H9 (cell line): ENCODE measurements around the gene COL28A1. TPM values are rescaled to one million over a fixed set of nuclear protein-coding genes. Genes with fewer than 3 reads are reported as not detected.

Source experiments
- DNase-seq: peaks from one replicate; pipeline ENCODE4 v3.0.0-alpha.2; 2017
- H2AFZ ChIP-seq: one replicate; pipeline ENCODE4 v1.6.1; 2013; ENCODE audit warnings: mild to moderate bottlenecking, low read length, control low read depth, moderate library complexity
- H2AK5ac ChIP-seq: 2 replicates; pipeline ENCODE4 v1.6.1; 2013; ENCODE audit warnings: low read length, control low read depth, mixed read lengths; ENCODE audit not compliant: insufficient read length
- H2BK120ac ChIP-seq: one replicate; pipeline ENCODE4 v1.6.1; 2013; ENCODE audit warnings: low read depth, mild to moderate bottlenecking, low read length, control low read depth, inconsistent platforms; ENCODE audit not compliant: poor library complexity, severe bottlenecking
- H2BK12ac ChIP-seq: 2 replicates; pipeline ENCODE4 v1.6.1; 2013; ENCODE audit warnings: low read length, control low read depth, mixed read lengths, low read depth; ENCODE audit not compliant: insufficient read length
- H2BK15ac ChIP-seq: 2 replicates; pipeline ENCODE4 v1.6.1; 2013; ENCODE audit warnings: low read depth, low read length, control low read depth
- H2BK20ac ChIP-seq: one replicate; pipeline ENCODE4 v1.6.1; 2013; ENCODE audit warnings: low read depth, mild to moderate bottlenecking, low read length, control low read depth, inconsistent platforms; ENCODE audit not compliant: poor library complexity, severe bottlenecking
- H2BK5ac ChIP-seq: 2 replicates; pipeline ENCODE4 v1.6.1; 2013; ENCODE audit warnings: low read length, control low read depth, mixed read lengths; ENCODE audit not compliant: insufficient read length
- H3K14ac ChIP-seq: 2 replicates; pipeline ENCODE4 v1.6.1; 2013; ENCODE audit warnings: low read length, control low read depth; ENCODE audit not compliant: insufficient read depth
- H3K18ac ChIP-seq: 2 replicates; pipeline ENCODE4 v1.6.1; 2013; ENCODE audit warnings: low read depth, mild to moderate bottlenecking, mixed read lengths, low read length, control low read depth; ENCODE audit not compliant: insufficient read length
- H3K23ac ChIP-seq: 2 replicates; pipeline ENCODE4 v1.6.1; 2013; ENCODE audit warnings: low read length, control low read depth, mixed read lengths, low read depth; ENCODE audit not compliant: insufficient read length
- H3K23me2 ChIP-seq: 2 replicates; pipeline ENCODE4 v1.6.1; 2013; ENCODE audit warnings: low read depth, mild to moderate bottlenecking, mixed read lengths, low read length, control low read depth; ENCODE audit not compliant: insufficient read length, poor library complexity, severe bottlenecking
- H3K27ac ChIP-seq: 2 replicates; pipeline ENCODE4 v1.5.1; 2013; ENCODE audit warnings: low read length, control low read depth, mixed read lengths, low read depth; ENCODE audit not compliant: insufficient read length
- H3K27me3 ChIP-seq: 2 replicates; pipeline ENCODE4 v1.6.1; 2013; ENCODE audit warnings: low read length, control low read depth, inconsistent platforms; ENCODE audit not compliant: insufficient read depth
- H3K4ac ChIP-seq: 2 replicates; pipeline ENCODE4 v1.6.1; 2013; ENCODE audit warnings: low read depth, mild to moderate bottlenecking, control low read depth, inconsistent platforms, low read length, moderate library complexity
- H3K4me1 ChIP-seq: 2 replicates; pipeline ENCODE4 v1.6.1; 2013; ENCODE audit warnings: low read length, control low read depth, inconsistent platforms; ENCODE audit not compliant: insufficient read depth
- H3K4me2 ChIP-seq: 2 replicates; pipeline ENCODE4 v1.6.1; 2013; ENCODE audit warnings: low read length, control low read depth, mixed read lengths; ENCODE audit not compliant: insufficient read length, insufficient read depth
- H3K56ac ChIP-seq: 2 replicates; pipeline ENCODE4 v1.6.1; 2013; ENCODE audit warnings: low read depth, mild to moderate bottlenecking, mixed read lengths, low read length, control low read depth; ENCODE audit not compliant: insufficient read length
- H3K79me1 ChIP-seq: 2 replicates; pipeline ENCODE4 v1.6.1; 2013; ENCODE audit warnings: low read depth, mild to moderate bottlenecking, moderate library complexity, low read length, control low read depth, inconsistent platforms; ENCODE audit not compliant: insufficient read depth, poor library complexity, severe bottlenecking
- H3K79me2 ChIP-seq: 2 replicates; pipeline ENCODE4 v1.6.1; 2013; ENCODE audit warnings: low read length, control low read depth, inconsistent platforms; ENCODE audit not compliant: insufficient read depth
- H3K9ac ChIP-seq: 2 replicates; pipeline ENCODE4 v1.6.1; 2013; ENCODE audit warnings: low read length, control low read depth, mixed read lengths; ENCODE audit not compliant: insufficient read length; ENCODE audit errors: extremely low read depth
- H3K9me3 ChIP-seq: one replicate; pipeline ENCODE4 v1.6.1; 2013; ENCODE audit warnings: low read depth, low read length, inconsistent platforms; ENCODE audit not compliant: control insufficient read depth
- H3T11ph ChIP-seq: one replicate; pipeline ENCODE4 v1.6.1; 2013; ENCODE audit warnings: mild to moderate bottlenecking, low read length, control low read depth, inconsistent platforms
- H4K20me1 ChIP-seq: one replicate; pipeline ENCODE4 v1.6.1; 2013; ENCODE audit not compliant: control insufficient read depth, insufficient read length, insufficient read depth
- H4K5ac ChIP-seq: 2 replicates; pipeline ENCODE4 v1.6.1; 2013; ENCODE audit warnings: low read depth, mild to moderate bottlenecking, mixed read lengths, low read length, control low read depth; ENCODE audit not compliant: insufficient read length
- H4K8ac ChIP-seq: replicated peaks from 2 replicates; pipeline ENCODE4 v1.6.1; 2013; ENCODE audit warnings: low read length, control low read depth, mixed read lengths, low read depth; ENCODE audit not compliant: insufficient read length
- H4K91ac ChIP-seq: 2 replicates; pipeline ENCODE4 v1.6.1; 2013; ENCODE audit warnings: low read depth, mild to moderate bottlenecking, moderate library complexity, mixed read lengths, low read length, control low read depth; ENCODE audit not compliant: insufficient read length
- H3K27ac Mint-ChIP-seq, 3 experiments: 2 replicates in 2 of 3; 3 replicates in 1 of 3; pipeline ENCODE4 v1.8.0; 2020 to 2021; ENCODE audit warnings: mixed read lengths in 3 of 3, mild to moderate bottlenecking in 1 of 3, moderate library complexity in 1 of 3
- H3K27me3 Mint-ChIP-seq: 2 replicates; pipeline ENCODE4 v1.8.0; 2021; ENCODE audit warnings: low read depth, mild to moderate bottlenecking, moderate library complexity, mixed read lengths
- H3K36me3 Mint-ChIP-seq, 3 experiments: 2 replicates in 2 of 3; 3 replicates in 1 of 3; pipeline ENCODE4 v1.8.0; 2020 to 2021; ENCODE audit warnings: low read depth in 3 of 3, mixed read lengths in 3 of 3; ENCODE audit not compliant: insufficient read depth in 1 of 3
- H3K4me1 Mint-ChIP-seq, 2 experiments: 2 replicates each; pipeline ENCODE4 v1.8.0; 2020; ENCODE audit warnings: mixed read lengths in 2 of 2
- H3K4me3 Mint-ChIP-seq, 2 experiments: 2 replicates in 1 of 2; 3 replicates in 1 of 2; pipeline ENCODE4 v1.8.0; 2020 to 2021; ENCODE audit warnings: mild to moderate bottlenecking in 2 of 2, mixed read lengths in 2 of 2, moderate library complexity in 1 of 2
- H3K9me3 Mint-ChIP-seq, 2 experiments: 2 replicates in 1 of 2; 3 replicates in 1 of 2; pipeline ENCODE4 v1.8.0; 2020; ENCODE audit warnings: mild to moderate bottlenecking in 2 of 2, mixed read lengths in 2 of 2, moderate library complexity in 1 of 2
- WGBS: extraction: QIAGEN DNeasy Blood & Tissue Kit; methylation state at CpG from one replicate; pipeline ENCODE4 v1.1.7; 2013; ENCODE audit warnings: missing lambda C conversion rate, low lambda C conversion rate, mixed read lengths; ENCODE audit not compliant: insufficient read length; ENCODE audit errors: extremely low coverage; 5-methylcytosine and 5-hydroxymethylcytosine counted together
- total RNA-seq: library from RNA; stranded (reverse); gene quantifications from 2 replicates; pipeline ENCODE4 v1.2.1, GENCODE V29; 2021
- TF ChIP-seq, protein P1 (sequence below): fragments of 200-600 bp; sonication (generic); conservative IDR thresholded peaks from 3 replicates; pipeline ENCODE4 v1.8.0; 2021; ENCODE audit warnings: antibody characterized with exemption, mild to moderate bottlenecking

The COL28A1 gene
- total RNA-seq, 1 experiment from 2014 or later: 0.66 TPM

DNA sequence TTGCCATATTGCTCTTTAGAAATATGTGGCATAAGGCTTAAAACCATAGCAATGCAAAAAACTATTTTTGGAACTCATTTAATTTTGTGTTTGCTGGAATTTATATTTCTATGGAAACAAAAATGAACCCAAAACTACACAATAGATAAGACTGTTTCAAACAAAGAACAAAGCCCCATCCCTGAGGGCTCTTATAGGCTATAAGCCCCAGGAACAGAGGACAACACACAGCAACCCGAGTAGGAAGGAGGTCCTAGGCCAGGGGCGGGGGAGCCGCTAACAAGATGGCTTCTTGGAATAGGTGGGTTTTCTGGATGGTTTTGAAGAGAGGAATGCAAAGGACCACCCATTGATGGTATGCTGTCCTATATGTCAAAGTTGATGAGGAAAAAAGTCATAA lies 8.6 kb downstream of the COL28A1 start:
- Histone ChIP-seq H3K18ac (no peak overlapping the region), H3K14ac (no peak overlapping the region), H3K23me2 (no peaks in the 10 kb centered on the region), H2BK12ac (no peak overlapping the region), H3K56ac (no peak overlapping the region), H2BK120ac (no peak overlapping the region), H3K27ac (no peak overlapping the region), H3K4ac (no peak overlapping the region), H4K91ac (no peak overlapping the region), H3K79me2 (no peaks in the 10 kb centered on the region), H3K79me1 (no peaks in the 10 kb centered on the region), H2BK20ac (no peak overlapping the region), H4K5ac (no peak overlapping the region), H3T11ph (no peak overlapping the region), H4K8ac (no peak overlapping the region), H3K4me2 (no peak overlapping the region), H2BK5ac (no peak overlapping the region), H4K20me1 (no peaks in the 10 kb centered on the region), H3K9me3 (no peaks in the 10 kb centered on the region), H3K4me1 (no peaks in the 10 kb centered on the region), H2BK15ac (no peak overlapping the region), H3K23ac (no peak overlapping the region), H2AK5ac (no peak overlapping the region), H3K27me3 (no peaks in the 10 kb centered on the region), H2AFZ (no peak overlapping the region), H3K9ac (no peak overlapping the region)
- Mint-ChIP-seq H3K9me3 (no peaks in the 10 kb centered on the region), H3K27ac (no peak overlapping the region), H3K4me1 (no peaks in the 10 kb centered on the region), H3K27me3 (no peaks in the 10 kb centered on the region), H3K4me3 (no peak overlapping the region), H3K36me3 (no peaks in the 10 kb centered on the region; a peak in 1 of 7 replicates)
- TF ChIP-seq, protein P1, sequence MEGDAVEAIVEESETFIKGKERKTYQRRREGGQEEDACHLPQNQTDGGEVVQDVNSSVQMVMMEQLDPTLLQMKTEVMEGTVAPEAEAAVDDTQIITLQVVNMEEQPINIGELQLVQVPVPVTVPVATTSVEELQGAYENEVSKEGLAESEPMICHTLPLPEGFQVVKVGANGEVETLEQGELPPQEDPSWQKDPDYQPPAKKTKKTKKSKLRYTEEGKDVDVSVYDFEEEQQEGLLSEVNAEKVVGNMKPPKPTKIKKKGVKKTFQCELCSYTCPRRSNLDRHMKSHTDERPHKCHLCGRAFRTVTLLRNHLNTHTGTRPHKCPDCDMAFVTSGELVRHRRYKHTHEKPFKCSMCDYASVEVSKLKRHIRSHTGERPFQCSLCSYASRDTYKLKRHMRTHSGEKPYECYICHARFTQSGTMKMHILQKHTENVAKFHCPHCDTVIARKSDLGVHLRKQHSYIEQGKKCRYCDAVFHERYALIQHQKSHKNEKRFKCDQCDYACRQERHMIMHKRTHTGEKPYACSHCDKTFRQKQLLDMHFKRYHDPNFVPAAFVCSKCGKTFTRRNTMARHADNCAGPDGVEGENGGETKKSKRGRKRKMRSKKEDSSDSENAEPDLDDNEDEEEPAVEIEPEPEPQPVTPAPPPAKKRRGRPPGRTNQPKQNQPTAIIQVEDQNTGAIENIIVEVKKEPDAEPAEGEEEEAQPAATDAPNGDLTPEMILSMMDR: no peak
- no CpG with 5 or more reads among the region's 3 CpGs for WGBS
- DNase-seq: no peak
